MM.1S (cell line): ENCODE results near the gene FBXO47.

ENCODE experiments used
- DNase-seq: peaks from one replicate; pipeline ENCODE4 v3.0.0-alpha.2; 2015
- H2AFZ ChIP-seq: fragments of 300-600 bp; sonication (generic); 2 replicates; pipeline ENCODE4 v1.6.0; 2016; ENCODE audit warnings: antibody characterized with exemption, low read length
- H3F3A ChIP-seq: fragments of 300-600 bp; sonication (generic); 2 replicates; pipeline ENCODE4 v1.6.1; 2016; ENCODE audit warnings: mild to moderate bottlenecking, antibody characterized with exemption, low read length, moderate library complexity, mixed read lengths; ENCODE audit not compliant: insufficient read depth
- H3K27ac ChIP-seq: fragments of 300-600 bp; sonication (generic); 2 replicates; pipeline ENCODE4 v1.5.1; 2016; ENCODE audit warnings: mild to moderate bottlenecking, low read length
- H3K27me3 ChIP-seq: fragments of 300-600 bp; sonication (generic); replicated peaks from 2 replicates; pipeline ENCODE4 v1.6.0; 2016; ENCODE audit warnings: low read length; ENCODE audit not compliant: insufficient read depth
- H3K36me3 ChIP-seq: fragments of 300-600 bp; sonication (generic); replicated peaks from 2 replicates; pipeline ENCODE4 v1.6.1; 2016; ENCODE audit warnings: mild to moderate bottlenecking, low read length, mixed read lengths; ENCODE audit not compliant: insufficient read depth
- H3K4me1 ChIP-seq: fragments of 300-600 bp; sonication (generic); 2 replicates; pipeline ENCODE4 v1.6.1; 2016; ENCODE audit warnings: low read length, mixed read lengths
- H3K4me2 ChIP-seq: fragments of 300-600 bp; sonication (generic); 2 replicates; pipeline ENCODE4 v1.6.0; 2016; ENCODE audit warnings: low read depth, low read length
- H3K4me3 ChIP-seq: fragments of 300-600 bp; sonication (generic); 2 replicates; pipeline ENCODE4 v1.5.1; 2016; ENCODE audit warnings: low read length, mixed read lengths
- H3K79me2 ChIP-seq: fragments of 300-600 bp; sonication (generic); 2 replicates; pipeline ENCODE4 v1.6.1; 2016; ENCODE audit warnings: mixed run types, low read length, mixed read lengths
- H3K9ac ChIP-seq: fragments of 300-600 bp; sonication (generic); 2 replicates; pipeline ENCODE4 v1.6.1; 2016; ENCODE audit warnings: low read length, mixed read lengths
- H3K9me2 ChIP-seq: fragments of 300-600 bp; sonication (generic); replicated peaks from 2 replicates; pipeline ENCODE4 v1.6.1; 2016; ENCODE audit warnings: mild to moderate bottlenecking, low read length, mixed read lengths; ENCODE audit not compliant: insufficient read depth
- H3K9me3 ChIP-seq: fragments of 300-600 bp; sonication (generic); replicated peaks from 2 replicates; pipeline ENCODE4 v1.6.1; 2016; ENCODE audit warnings: mild to moderate bottlenecking, low read length, mixed read lengths; ENCODE audit not compliant: insufficient read depth
- H4K20me1 ChIP-seq: fragments of 300-600 bp; sonication (generic); 2 replicates; pipeline ENCODE4 v1.6.1; 2016; ENCODE audit warnings: mild to moderate bottlenecking, low read length, moderate library complexity, mixed read lengths; ENCODE audit not compliant: insufficient read depth
- CTCF ChIP-seq: fragments of 300-600 bp; sonication (generic); IDR thresholded peaks from 2 replicates; pipeline ENCODE4 v1.5.1; 2016; ENCODE audit warnings: antibody characterized with exemption, low read length, mixed read lengths
- EZH2 ChIP-seq: fragments of 300-600 bp; sonication (generic); optimal IDR thresholded peaks from 2 replicates; pipeline ENCODE3; 2017; ENCODE audit warnings: low read depth, mild to moderate bottlenecking, antibody characterized with exemption, low read length, mixed read lengths
- EZH2phosphoT487 ChIP-seq: fragments of 300-600 bp; sonication (generic); IDR thresholded peaks from 2 replicates; pipeline ENCODE4 v1.6.1; 2018; ENCODE audit warnings: antibody characterized with exemption, low read length

FBXO47 gene

DNA sequence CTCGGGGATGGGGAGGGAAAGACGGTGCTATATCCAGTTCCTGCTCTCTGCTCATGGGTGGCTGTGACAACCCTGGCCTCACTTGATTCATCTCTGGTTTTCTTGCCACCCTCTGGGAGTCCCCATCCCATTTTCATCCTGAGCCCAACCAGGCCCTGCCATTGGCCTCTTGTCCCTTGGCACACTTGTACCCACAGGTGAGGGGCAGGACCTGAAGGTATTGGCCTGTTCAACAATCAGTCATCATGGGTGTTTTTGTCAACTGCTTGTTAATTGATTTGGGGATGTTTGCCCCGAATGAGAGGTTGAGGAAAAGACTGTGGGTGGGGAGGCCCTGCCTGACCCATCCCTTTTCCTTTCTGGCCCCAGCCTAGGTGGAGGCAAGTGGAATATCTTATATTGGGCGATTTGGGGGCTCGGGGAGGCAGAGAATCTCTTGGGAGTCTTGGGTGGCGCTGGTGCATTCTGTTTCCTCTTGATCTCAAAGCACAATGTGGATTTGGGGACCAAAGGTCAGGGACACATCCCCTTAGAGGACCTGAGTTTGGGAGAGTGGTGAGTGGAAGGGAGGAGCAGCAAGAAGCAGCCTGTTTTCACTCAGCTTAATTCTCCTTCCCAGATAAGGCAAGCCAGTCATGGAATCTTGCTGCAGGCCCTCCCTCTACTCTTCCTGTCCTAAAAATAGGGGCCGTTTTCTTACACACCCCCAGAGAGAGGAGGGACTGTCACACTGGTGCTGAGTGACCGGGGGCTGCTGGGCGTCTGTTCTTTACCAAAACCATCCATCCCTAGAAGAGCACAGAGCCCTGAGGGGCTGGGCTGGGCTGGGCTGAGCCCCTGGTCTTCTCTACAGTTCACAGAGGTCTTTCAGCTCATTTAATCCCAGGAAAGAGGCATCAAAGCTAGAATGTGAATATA is 46.6 kb downstream of the FBXO47 start:
- no peak for DNase-seq
- H3K79me2 ChIP-seq: no peaks in the 10 kb centered on the region

DNA sequence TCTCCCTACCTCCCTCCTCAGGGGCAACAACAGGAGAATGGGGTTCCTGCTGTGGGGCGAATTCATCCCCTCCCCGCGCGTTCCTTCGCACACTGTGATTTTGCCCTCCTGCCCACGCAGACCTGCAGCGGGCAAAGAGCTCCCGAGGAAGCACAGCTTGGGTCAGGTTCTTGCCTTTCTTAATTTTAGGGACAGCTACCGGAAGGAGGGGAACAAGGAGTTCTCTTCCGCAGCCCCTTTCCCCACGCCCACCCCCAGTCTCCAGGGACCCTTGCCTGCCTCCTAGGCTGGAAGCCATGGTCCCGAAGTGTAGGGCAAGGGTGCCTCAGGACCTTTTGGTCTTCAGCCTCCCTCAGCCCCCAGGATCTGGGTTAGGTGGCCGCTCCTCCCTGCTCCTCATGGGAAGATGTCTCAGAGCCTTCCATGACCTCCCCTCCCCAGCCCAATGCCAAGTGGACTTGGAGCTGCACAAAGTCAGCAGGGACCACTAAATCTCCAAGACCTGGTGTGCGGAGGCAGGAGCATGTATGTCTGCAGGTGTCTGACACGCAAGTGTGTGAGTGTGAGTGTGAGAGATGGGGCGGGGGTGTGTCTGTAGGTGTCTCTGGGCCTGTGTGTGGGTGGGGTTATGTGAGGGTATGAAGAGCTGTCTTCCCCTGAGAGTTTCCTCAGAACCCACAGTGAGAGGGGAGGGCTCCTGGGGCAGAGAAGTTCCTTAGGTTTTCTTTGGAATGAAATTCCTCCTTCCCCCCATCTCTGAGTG is 47.7 kb downstream of the FBXO47 start:
- H3K27me3 ChIP-seq: no peaks in the 10 kb centered on the region
- no peak overlapping the region for H3K9ac ChIP-seq
- DNase-seq: no peak
- H3K9me2 ChIP-seq: no peaks in the 10 kb centered on the region
- no peaks in the 10 kb centered on the region for H3F3A ChIP-seq
- no peak overlapping the region for H2AFZ ChIP-seq
- H3K4me2 ChIP-seq: no peak overlapping the region
- H3K79me2 ChIP-seq: no peaks in the 10 kb centered on the region
- no peak overlapping the region for H3K27ac ChIP-seq
- no peaks in the 10 kb centered on the region for H3K9me3 ChIP-seq
- no peak for TF ChIP-seq CTCF
- no peak for TF ChIP-seq EZH2phosphoT487
- TF ChIP-seq EZH2: no peak
- no peaks in the 10 kb centered on the region for H4K20me1 ChIP-seq
- no peaks in the 10 kb centered on the region for H3K36me3 ChIP-seq
- no peaks in the 10 kb centered on the region for H3K4me1 ChIP-seq
- H3K4me3 ChIP-seq: no peak overlapping the region

More for the DNA sequence above, 46.6 kb downstream of the FBXO47 start:
- Histone ChIP-seq H3K9me3 (no peaks in the 10 kb centered on the region), H3K9me2 (no peaks in the 10 kb centered on the region), H3K27ac (no peak overlapping the region), H2AFZ (no peak overlapping the region), H3K4me3 (no peak overlapping the region), H3F3A (no peaks in the 10 kb centered on the region), H3K4me1 (0 out of 2 replicates have a peak, but pooled peaks cover 2% of the 10 kb centered on the region), H4K20me1 (no peaks in the 10 kb centered on the region), H3K9ac (no peak overlapping the region), H3K27me3 (no peaks in the 10 kb centered on the region), H3K36me3 (no peaks in the 10 kb centered on the region), H3K4me2 (no peak overlapping the region)
- no peak for TF ChIP-seq EZH2
- TF ChIP-seq EZH2phosphoT487: no peak
- TF ChIP-seq CTCF: no peak

GRCh38 chr17:38918916-38919315 is 48.3 kb downstream of the FBXO47 start:
- Histone ChIP-seq H4K20me1 (no peaks in the 10 kb centered on the region), H3K9me2 (no peaks in the 10 kb centered on the region), H3K9ac (no peak overlapping the region), H3K4me1 (no peaks in the 10 kb centered on the region), H3K27me3 (no peaks in the 10 kb centered on the region), H3K79me2 (no peaks in the 10 kb centered on the region), H3K9me3 (no peaks in the 10 kb centered on the region), H3F3A (no peaks in the 10 kb centered on the region), H3K27ac (no peak overlapping the region), H2AFZ (no peak overlapping the region), H3K4me2 (no peak overlapping the region), H3K36me3 (no peaks in the 10 kb centered on the region), H3K4me3 (no peak overlapping the region)
- TF ChIP-seq EZH2phosphoT487 (no peak), CTCF (no peak), EZH2 (no peak)
- no peak for DNase-seq
